HepG2 (cell line): Measurements from ENCODE around the gene GAB3. TPM values are rescaled to one million over a fixed set of nuclear protein-coding genes. Genes with fewer than 3 reads are reported as not detected.

Experiments
- ATAC-seq: fragments of 200-7000 bp; cut with Tn5 transposase; 3 replicates; pipeline ENCODE4 v1.9.1; 2020; ENCODE audit warnings: mild to moderate bottlenecking, moderate library complexity
- BruUV-seq: library from RNA; stranded (reverse); fragments of 400-500 nt; replicated peaks from 2 replicates; lab custom pipeline; 2021; lab: Mats Ljungman, UMichigan
- CTCF ChIA-PET: fragments of 300-600 bp; formaldehyde crosslinking; extraction: SDS; loops from one replicate; lab custom pipeline; 2021; ENCODE audit warnings: low total read pairs, inconsistent platforms, low intra/inter-chr PET ratio; lab: Yijun Ruan, JAX
- POLR2A ChIA-PET: fragments of 350-600 bp; sonication (Branson Sonifier 250); formaldehyde crosslinking; loops from one replicate; lab custom pipeline; 2020; ENCODE audit warnings: antibody characterized with exemption, inconsistent platforms; lab: Yijun Ruan, JAX
- DNase-seq: peaks from one replicate; pipeline ENCODE4 v3.0.0-alpha.2; 2015; ENCODE audit warnings: low spot score
- FAIRE-seq: peaks from 3 replicates; lab custom pipeline; 2011; peaks lifted over from hg19 to GRCh38; lab: Jason Lieb, UNC
- H2AFZ ChIP-seq: one replicate; pipeline ENCODE4 v1.6.1; 2011; ENCODE audit warnings: low read length, inconsistent platforms
- H3K27ac ChIP-seq: fragments of 300-600 bp; 3 replicates; pipeline ENCODE4 v1.8.0; 2011; ENCODE audit warnings: mixed run types, mild to moderate bottlenecking, mixed read lengths, low read length, inconsistent platforms; ENCODE audit not compliant: insufficient read depth; ENCODE audit errors: extremely low read length
- H3K27me3 ChIP-seq, 2 experiments: fragments of 200-600 bp in 1 of 2; 2 replicates in 1 of 2; 3 replicates in 1 of 2; pipeline versions ENCODE4 v1.6.0 to v1.8.0; 2011; ENCODE audit warnings: low read length in 2 of 2, mild to moderate bottlenecking in 2 of 2, moderate library complexity in 2 of 2, inconsistent platforms in 1 of 2; ENCODE audit not compliant: insufficient read depth in 2 of 2, control insufficient read depth in 1 of 2
- H3K36me3 ChIP-seq, 2 experiments: fragments of 200-600 bp in 1 of 2; replicated peaks in 1 of 2; 2 replicates in 1 of 2; 3 replicates in 1 of 2; pipeline versions ENCODE4 v1.5.1 to v1.8.0; 2011; ENCODE audit warnings: low read length in 2 of 2, inconsistent platforms in 1 of 2; ENCODE audit not compliant: insufficient read depth in 2 of 2, control insufficient read depth in 1 of 2
- H3K4me1 ChIP-seq: 2 replicates; pipeline ENCODE4 v1.5.1; 2012; ENCODE audit warnings: low read length, inconsistent platforms; ENCODE audit not compliant: insufficient read depth
- H3K4me2 ChIP-seq: 2 replicates; pipeline ENCODE4 v1.6.0; 2011; ENCODE audit warnings: low read depth, low read length, inconsistent platforms
- H3K4me3 ChIP-seq, 3 experiments: fragments of 200-600 bp in 1 of 3; sonication (generic), shearing (Covaris generic) in 1 of 3; replicated peaks in 1 of 3; 2 replicates each; pipeline ENCODE4 v1.5.1; 2011 to 2016; ENCODE audit warnings: low read length in 3 of 3, inconsistent platforms in 2 of 3, low read depth in 2 of 3, mild to moderate bottlenecking in 2 of 3, control low read depth in 1 of 3, mixed read lengths in 1 of 3; ENCODE audit not compliant: insufficient read depth in 1 of 3
- H3K79me2 ChIP-seq: one replicate; pipeline ENCODE4 v1.6.1; 2011; ENCODE audit warnings: low read length, inconsistent platforms; ENCODE audit not compliant: insufficient read depth
- H3K9ac ChIP-seq: 2 replicates; pipeline ENCODE4 v1.6.0; 2011; ENCODE audit warnings: mild to moderate bottlenecking, low read depth, low read length, inconsistent platforms; ENCODE audit not compliant: insufficient read depth
- H3K9me3 ChIP-seq: 2 replicates; pipeline ENCODE4 v1.5.1; 2012; ENCODE audit warnings: mild to moderate bottlenecking, low read length
- H4K20me1 ChIP-seq: 2 replicates; pipeline ENCODE4 v1.6.0; 2011; ENCODE audit warnings: inconsistent platforms, mild to moderate bottlenecking, low read length, moderate library complexity; ENCODE audit not compliant: insufficient read depth
- SMC3 ChIP-seq: IDR thresholded peaks from 2 replicates; pipeline ENCODE4 v1.6.1; 2011; ENCODE audit warnings: low read length, improper control_type of control experiment
- ZNF407 ChIP-seq: sonication (generic); formaldehyde crosslinking; IDR thresholded peaks from one replicate; pipeline ENCODE4 v1.5.1; 2020; ENCODE audit warnings: mild to moderate bottlenecking, missing genetic modification reagents; ENCODE audit errors: not compliant biosample characterization
- ZNF562 ChIP-seq: sonication (generic); formaldehyde crosslinking; IDR thresholded peaks from 2 replicates; pipeline ENCODE4 v1.8.0; 2022; ENCODE audit warnings: missing genetic modification reagents, borderline replicate concordance
- ZNF841 ChIP-seq: sonication (generic); formaldehyde crosslinking; IDR thresholded peaks from 2 replicates; pipeline ENCODE4 v1.8.1; 2023; ENCODE audit warnings: missing genetic modification reagents, borderline replicate concordance
- WGBS: methylation state at CpG from one replicate; pipeline ENCODE4 v1.1.6; 2017; ENCODE audit warnings: low lambda C conversion rate; 5-methylcytosine and 5-hydroxymethylcytosine counted together
- in situ Hi-C: cut with HindIII; loops from 2 replicates; pipeline ENCODE4 v1.10.0; 2017; ENCODE audit warnings: low pct_unique_long_range_greater_than_20kb; ENCODE audit not compliant: extremely low pct_ligation_motif_present
- intact Hi-C: fragments of 100-400 bp; cut with micrococcal nuclease; formaldehyde crosslinking; loops from one replicate; pipeline ENCODE4 v1.10.0; 2022; ENCODE audit not compliant: unreplicated experiment
- polyA plus RNA-seq, 8 experiments: library from polyadenylated mRNA; depleted of rRNA in 3 of 8; stranded (reverse) in 7 of 8; unstranded in 1 of 8; fragments of >200 nt; fragmentation: Illumina TruSeq in 4 of 8; extraction: Trizol in 4 of 8; gene quantifications; 2 replicates each; pipeline versions ENCODE4 v1.2.1 to v1.2.3, GENCODE V29; 2011 to 2016; ENCODE audit warnings: low read depth in 4 of 8, missing spikeins in 1 of 8, mixed read lengths in 1 of 8; ENCODE audit not compliant: insufficient read depth in 1 of 8
- total RNA-seq, 5 experiments: library from RNA; depleted of rRNA; stranded (reverse); fragments of >200 nt; fragmentation: Illumina TruSeq; extraction: Trizol; gene quantifications; 2 replicates each; pipeline ENCODE4 v1.2.3, GENCODE V29; 2016; ENCODE audit warnings: low read depth in 1 of 5

GAB3 gene
- total and polyA plus RNA-seq, 2 of the 13 experiments (the other 11 are each of a cell fraction or from before 2014, with no cell fraction given) = not detected

- BruUV-seq = no TSS peak
- in situ Hi-C loops (no loop called here), intact Hi-C loops (no loop called here)
- Histone ChIP-seq H3K27ac (no peak overlapping the region), H4K20me1 (no peaks in the 10 kb centered on the region), H3K9ac (no peak overlapping the region), H3K9me3 (no peaks in the 10 kb centered on the region), H3K27me3 (no peaks in the 10 kb centered on the region; a peak in 1 of 5 replicates), H2AFZ (no peak overlapping the region), H3K4me2 (no peak overlapping the region), H3K36me3 (no peaks in the 10 kb centered on the region), H3K4me3 (no peak overlapping the region), H3K79me2 (no peaks in the 10 kb centered on the region), H3K4me1 (no peaks in the 10 kb centered on the region)
- DNase-seq (no peak), FAIRE-seq (no peak), ATAC-seq (no peak)
- ChIA-PET CTCF (no interaction called here), POLR2A (no interaction called here)
- 80% methylated on average over 1 of the region's 11 CpGs for WGBS
- TF ChIP-seq ZNF841 (CRISPR knock-in tag) (no peak), ZNF562 (CRISPR knock-in tag) (no peak), ZNF407 (no peak), SMC3 (no peak)
Observed at GRCh38 chrX:154655786-154656185, 95.1 kb downstream of the GAB3 start.
